Loucy (cell line): ENCODE measurements around the gene TENM4.

ENCODE experiments used
- EZH2phosphoT487 ChIP-seq: fragments of 200-600 bp; IDR thresholded peaks from 2 replicates; pipeline ENCODE4 v1.6.1; 2018; ENCODE audit warnings: antibody characterized with exemption, mild to moderate bottlenecking, moderate library complexity, borderline replicate concordance
- TF ChIP-seq, protein P1 (sequence below): fragments of 200-600 bp; sonication (generic); conservative IDR thresholded peaks from 2 replicates; pipeline ENCODE4 v1.5.1; 2014; ENCODE audit warnings: mild to moderate bottlenecking, antibody characterized with exemption, low read length

DNA sequence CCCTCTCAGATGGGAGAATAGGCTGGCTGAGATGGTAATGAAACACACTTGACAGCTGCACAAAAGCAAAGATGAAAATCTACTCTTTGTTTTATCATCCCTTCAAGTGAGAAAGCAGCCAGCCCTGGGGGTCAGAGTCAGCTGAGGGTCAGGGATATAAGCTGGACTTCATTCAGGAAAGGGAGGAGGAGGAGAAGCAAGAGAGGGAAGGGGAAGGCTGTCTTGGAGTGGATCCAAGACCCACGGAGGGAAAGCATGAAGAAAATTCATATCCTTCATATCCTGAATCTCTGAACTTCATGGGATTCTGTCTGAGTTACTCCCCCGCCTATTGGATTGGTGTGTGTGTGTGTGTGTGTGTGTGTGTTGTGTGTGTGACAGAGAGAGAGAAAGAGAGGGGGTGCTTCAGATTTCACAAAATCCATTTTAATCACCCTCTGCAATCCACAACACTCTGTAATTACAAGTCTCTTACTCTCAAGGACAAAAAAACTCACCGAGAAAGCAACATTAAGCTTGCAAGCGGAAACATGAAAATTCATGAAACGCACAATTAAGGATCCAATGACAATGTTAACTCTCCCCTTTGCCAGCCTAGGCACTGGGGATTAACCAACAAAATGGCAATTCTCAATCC lies 327.7 kb downstream of the TENM4 start:
- TF ChIP-seq, protein P1, sequence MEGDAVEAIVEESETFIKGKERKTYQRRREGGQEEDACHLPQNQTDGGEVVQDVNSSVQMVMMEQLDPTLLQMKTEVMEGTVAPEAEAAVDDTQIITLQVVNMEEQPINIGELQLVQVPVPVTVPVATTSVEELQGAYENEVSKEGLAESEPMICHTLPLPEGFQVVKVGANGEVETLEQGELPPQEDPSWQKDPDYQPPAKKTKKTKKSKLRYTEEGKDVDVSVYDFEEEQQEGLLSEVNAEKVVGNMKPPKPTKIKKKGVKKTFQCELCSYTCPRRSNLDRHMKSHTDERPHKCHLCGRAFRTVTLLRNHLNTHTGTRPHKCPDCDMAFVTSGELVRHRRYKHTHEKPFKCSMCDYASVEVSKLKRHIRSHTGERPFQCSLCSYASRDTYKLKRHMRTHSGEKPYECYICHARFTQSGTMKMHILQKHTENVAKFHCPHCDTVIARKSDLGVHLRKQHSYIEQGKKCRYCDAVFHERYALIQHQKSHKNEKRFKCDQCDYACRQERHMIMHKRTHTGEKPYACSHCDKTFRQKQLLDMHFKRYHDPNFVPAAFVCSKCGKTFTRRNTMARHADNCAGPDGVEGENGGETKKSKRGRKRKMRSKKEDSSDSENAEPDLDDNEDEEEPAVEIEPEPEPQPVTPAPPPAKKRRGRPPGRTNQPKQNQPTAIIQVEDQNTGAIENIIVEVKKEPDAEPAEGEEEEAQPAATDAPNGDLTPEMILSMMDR = no peak
- TF ChIP-seq EZH2phosphoT487 = no peak
